Stimulated activated CD8-positive, alpha-beta memory T cell treated with anti-CD3 and anti-CD28 coated beads, Interleukin-15, amount 100 ng/mL, for 24 hours (primary cell): Measurements from ENCODE around the gene AP2A2.

Experiments
- DNase-seq: peaks from one replicate; pipeline ENCODE4 v3.0.0-alpha.2; 2020; ENCODE audit warnings: low read depth

Gene AP2A2

DNA sequence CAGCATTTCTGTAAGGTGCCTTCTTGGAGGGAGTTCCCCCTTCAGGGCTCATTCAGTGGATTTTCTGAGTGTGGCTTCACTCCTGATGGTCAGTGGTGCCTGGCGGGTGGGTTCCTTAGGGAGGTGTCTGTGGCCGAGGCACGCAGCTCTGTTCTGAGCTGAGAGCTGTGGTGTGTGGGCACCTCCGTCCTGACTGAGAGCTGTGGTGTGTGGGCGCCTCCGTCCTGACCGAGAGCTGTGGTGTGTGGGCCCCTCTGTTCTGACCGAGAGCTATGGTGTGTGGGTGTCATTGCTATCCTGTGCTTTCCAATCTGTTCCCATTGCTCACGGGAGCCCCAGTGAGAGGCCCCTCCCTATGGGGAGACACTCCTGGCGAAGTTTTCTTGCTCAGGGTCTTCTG, 71.0 kb downstream of the AP2A2 start:
- DNase-seq, result no peak

DNA sequence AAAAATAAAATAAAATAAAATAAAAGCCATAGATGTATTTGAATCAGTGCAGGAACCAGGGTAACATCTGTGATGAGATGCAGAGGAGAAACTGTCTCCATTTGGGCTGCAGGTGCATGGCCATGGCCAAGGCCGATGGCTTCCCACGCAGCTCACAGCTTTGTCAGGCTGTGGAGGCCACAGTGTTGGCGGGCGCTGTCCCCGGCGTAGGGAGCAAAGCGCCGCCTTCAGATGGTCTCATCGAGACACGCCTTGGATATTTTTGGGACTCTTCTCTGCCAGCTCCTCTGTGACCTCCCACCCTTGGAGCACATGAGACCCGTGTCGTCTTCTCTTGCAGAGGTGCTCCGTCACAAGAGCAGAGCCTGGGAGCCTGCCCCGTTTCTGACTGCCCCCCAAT, 72.2 kb downstream of the AP2A2 start:
- no peak for DNase-seq

DNA sequence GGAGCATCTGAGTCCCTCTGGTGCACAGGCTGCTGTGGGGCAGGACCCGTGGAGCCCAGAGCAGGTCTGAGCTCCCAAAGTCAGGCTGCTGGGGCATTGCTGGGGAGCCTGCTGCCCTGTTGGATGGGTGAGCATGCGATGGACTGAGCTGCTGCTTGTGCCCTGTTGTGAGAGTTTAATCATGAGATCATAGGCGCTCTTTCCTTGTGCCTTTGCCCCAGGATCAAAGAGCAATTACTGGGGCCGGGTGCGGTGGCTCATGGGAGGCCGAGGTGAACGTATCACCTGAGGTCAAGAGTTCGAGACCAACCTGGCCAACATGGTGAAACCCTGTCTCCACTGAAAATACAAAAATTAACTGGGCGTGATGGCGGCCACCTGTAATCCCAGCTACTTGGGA, 73.3 kb downstream of the AP2A2 start:
- DNase-seq, result no peak

DNA sequence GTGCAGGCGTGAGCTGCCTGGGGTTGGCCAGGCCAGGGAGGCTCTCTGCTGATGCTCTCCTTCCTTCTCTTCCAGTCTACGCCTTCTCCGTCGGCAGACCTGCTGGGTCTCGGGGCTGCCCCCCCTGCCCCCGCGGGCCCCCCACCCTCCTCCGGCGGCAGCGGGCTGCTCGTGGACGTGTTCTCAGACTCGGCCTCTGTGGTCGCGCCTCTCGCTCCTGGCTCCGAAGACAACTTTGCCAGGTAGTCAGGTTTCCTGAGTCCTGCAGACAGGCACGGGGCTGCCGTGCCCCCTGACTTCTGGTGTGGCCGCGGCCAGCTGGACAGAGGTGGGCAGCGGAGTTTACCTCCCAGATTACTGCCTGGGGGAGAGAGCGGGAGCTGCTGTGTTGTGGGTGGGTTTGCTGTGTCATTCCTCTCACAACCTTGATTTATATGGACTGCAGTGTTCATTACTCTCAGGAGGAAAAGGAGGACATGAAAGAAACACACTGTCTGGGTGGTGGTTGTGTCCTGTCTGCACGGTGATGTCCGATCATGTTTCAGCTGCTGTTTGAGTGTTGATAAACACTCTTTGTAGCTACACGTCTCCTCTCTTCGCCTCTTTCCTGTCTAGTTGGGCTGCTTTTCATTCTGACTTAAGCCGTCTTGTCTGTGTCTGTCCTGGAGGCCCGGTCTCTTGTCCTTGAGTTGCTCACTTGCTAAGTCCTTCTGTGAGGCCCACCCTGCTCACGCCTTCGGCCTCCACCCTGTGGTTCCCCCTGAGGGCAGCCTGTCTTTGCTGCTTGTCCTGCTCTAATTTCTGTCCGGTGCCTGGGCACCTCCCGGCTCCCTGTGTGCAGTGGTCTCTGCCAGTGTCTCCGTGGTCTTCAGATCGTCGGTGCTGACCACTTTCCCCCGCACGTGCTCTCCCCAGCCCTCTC, 74.9 kb downstream of the AP2A2 start:
- DNase-seq, result no peak

DNA sequence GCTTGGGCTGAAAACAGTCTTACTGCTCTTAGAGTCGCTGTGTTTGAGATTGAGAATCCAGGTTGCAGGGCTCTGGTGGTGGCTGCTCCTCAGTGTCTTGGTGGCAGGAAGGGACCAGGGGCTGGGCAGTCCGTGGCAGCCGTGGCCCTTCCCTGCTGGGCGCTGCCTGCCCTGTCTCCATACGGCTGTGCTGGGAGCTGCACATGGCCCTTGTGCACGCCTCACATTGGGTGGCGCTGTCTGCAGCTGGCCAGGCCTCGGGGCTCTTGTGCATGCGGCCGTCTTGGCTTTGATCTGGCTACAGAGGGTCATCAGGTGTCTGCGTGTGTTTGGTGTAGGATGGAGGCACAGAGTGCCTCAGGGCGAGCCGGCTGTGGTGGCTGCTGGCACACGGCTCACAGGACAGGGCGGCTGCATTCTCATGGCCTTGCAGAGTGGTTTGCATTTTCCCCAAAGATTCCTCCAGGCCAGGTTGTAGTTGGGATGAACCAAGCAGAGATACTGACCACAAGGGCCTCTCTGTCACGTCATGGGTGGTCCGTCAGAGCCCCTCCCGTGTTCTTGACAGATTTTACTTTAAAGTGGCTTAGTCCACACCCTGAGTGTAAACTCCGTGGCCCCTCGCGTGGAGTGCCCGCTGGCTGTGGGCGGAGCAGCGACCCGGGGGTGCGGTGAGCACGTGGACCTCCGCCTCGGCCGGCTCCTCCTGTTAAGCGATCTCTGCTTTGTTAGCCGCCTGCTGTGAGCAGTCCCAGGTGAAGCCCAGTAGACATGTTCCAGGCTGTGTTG, 76.1 kb downstream of the AP2A2 start:
- no peak for DNase-seq

DNA sequence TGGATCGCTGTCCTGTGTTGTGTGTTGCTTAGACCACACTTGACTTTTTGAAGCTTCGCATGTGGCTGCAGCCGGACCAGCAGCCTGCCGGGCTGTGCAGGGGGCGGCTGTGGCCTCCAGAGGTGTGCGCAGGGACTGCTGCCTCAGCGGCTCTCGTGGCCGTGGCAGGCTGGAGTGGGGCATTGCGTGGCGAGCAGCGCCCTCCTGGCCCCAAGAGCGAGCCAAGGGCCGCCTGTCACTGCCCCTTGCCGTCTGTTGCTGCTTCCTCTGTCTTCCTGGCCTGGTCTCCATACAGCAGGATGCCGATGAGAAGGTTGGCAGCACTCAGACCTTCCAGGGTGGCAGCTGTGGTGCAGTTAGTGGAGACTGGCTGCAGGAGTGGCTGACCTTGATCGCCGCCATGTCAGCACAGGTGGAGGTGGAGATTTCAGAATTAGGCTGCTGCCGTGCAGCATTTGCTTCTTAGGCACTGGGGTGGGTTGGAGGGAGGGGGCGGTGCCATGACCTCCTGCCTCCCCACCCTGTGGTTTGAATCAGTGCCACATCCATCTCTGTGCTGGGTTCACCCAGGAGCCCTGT, 76.8 kb downstream of the AP2A2 start:
- DNase-seq, result no peak

DNA sequence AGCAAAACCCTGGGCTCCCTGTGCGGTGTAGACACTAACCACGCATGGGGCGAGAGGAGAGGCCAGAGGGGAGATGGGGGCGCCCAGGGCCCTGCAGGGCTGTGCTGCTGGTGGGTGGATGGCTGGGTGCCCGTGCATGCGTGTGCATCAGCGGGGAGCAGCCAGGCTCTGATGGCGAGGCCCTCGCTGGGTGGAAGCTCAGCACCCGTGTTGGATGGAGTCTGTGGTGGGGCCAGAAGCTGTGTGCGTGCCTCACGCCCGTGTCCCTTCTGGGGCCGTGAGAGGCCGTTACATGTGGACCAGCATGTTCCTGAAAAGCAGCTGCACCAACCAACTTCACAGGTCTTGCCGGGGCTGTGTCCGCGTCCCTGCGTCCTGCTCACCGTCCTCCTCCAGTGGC, 77.5 kb downstream of the AP2A2 start:
- DNase-seq, result no peak

DNA sequence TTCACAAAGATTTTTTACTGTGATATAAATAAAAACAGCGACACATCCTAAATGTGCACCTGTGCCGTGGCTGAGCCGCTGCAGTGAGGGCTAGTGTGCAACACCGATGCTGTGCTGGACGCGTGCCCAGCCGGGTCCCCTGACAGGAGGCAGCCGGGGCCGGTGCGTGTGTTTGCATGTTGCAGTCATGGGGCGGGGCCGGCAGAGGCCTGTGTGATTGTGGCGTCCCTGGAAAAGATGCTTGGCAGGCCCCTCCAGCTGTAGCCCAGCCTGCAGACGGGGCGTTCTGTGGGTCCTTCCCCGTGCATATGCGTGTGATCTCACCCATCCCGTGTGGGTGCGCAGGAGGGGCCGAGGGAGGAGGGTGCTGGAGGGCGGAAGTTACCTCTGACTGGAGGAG, 80.3 kb downstream of the AP2A2 start:
- DNase-seq, result no peak

DNA sequence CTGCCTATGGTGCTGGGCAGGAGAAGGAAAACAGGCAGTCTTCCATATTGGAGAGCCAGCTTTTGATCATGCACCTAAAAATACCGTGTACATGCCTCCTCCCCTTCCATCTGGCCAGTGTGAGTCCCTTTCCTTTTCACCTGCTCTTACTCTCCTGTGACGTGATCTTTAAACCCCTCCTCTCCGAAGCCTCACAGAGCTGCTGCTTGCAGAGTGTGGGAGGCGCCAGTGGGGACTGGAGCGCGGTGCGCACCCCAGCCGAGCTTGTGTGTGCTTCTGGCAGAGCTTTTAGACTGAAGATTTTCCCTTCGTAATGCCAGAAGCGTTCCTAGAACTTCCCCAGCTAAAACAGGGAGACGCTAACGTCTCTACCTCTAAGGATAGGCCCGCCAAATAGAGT, 81.1 kb downstream of the AP2A2 start:
- no peak for DNase-seq

DNA sequence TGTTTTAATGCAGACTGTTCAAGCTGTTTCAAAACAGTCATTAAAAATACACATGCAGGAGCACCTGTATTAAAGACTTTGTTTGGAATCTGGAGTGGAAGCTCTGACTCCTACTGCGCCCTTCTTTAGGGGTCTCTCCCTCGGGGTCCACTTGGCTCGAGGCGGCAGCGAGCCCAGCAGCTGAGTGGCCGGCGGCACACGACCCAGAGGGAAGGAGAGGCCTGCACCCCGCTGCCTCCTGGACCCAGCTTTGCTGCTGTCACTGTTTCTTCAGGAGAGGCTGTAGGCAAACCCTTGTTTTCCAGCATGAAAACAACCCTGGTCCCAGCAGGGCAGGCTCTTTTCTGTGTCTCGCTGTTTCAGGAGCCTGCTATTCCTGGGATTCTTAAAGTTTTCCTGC, 81.6 kb downstream of the AP2A2 start:
- no peak for DNase-seq

DNA sequence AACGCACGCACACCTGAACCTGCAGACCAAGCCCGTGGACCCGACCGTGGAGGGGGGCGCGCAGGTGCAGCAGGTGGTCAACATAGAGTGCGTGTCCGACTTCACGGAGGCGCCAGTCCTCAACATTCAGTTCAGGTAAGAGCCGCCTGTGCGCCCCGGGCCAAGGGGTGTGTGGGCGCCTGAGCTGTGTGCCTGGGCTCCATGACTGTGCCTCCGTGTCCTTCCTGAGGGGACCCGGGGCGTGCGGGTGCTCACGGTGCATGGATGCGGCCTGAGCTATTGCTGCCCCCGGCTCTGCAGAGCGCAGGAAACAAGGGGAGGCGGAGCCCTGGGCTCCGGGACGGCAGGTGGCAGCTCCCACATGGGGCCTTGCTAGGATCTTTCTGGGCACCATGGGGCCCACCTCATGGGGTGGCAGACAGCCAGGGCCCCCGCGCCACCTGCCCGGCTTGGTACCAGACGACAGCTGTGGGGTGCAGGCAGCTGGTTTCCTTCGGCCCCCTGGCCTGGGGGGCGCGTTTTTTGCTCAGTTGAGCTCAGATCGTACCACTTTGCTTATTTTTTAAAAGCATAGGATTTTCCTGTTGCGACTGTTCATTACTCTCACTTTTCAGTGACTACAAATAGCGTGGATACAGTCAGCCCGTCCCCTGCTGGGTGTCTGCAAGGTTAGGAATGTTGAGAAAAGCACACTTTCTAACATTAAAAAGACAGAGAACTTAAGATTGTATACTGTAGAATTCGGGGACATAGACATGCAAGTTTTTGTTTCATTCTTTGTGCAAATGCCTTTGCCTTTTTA, 82.5 kb downstream of the AP2A2 start:
- no peak for DNase-seq

DNA sequence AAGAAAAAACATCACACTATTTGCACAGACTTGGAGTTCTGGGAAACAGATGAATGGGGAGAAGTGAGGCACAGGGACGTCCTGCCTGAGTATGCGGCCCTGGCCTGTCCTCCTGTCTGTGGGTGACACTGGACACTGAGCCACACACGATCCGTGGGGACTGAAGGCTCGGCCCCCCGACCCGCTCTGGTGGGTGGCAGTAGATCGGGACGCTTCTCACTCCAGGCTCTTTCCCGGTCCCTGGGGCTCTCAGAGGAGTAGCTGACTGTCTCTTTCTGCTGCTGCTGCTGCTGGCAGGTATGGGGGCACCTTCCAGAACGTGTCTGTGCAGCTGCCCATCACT, 83.1 kb downstream of the AP2A2 start:
- no peak for DNase-seq

DNA sequence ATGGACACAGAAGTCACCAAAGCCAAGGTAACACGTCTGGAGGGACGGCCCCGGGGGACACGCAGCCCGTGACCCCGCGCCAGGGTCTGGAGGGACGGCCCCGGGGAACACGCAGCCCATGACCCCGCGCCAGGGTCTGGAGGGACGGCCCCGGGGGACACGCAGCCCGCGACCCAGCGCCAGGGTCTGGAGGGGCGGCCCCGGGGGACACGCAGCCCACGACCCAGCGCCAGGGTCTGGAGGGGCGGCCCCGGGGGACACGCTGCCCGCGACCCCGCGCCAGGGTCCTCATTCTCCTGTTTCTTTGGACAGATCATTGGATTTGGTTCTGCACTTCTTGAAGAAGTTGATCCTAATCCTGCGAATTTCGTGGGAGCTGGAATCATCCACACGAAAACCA, 83.7 kb downstream of the AP2A2 start:
- DNase-seq, result no peak

DNA sequence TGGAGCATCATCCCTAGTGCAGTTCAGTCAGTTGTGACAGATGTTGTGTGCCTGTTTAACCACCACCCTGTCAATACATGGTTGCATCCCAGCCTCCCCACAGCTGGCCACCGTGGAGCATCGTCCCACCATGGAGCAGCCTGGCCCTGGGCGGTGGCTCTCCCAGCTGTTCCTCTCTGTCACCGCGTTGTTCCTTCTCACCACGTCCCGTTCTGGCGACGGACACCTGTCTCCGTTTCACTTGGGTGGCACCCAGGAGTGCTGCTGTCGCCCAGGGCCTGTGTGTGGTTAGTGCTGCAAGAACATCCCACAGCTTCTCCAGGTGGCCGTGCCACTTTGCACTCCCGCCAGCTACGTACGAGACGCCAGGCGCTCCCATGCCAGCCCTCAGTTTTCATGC, 84.3 kb downstream of the AP2A2 start:
- DNase-seq, result no peak

DNA sequence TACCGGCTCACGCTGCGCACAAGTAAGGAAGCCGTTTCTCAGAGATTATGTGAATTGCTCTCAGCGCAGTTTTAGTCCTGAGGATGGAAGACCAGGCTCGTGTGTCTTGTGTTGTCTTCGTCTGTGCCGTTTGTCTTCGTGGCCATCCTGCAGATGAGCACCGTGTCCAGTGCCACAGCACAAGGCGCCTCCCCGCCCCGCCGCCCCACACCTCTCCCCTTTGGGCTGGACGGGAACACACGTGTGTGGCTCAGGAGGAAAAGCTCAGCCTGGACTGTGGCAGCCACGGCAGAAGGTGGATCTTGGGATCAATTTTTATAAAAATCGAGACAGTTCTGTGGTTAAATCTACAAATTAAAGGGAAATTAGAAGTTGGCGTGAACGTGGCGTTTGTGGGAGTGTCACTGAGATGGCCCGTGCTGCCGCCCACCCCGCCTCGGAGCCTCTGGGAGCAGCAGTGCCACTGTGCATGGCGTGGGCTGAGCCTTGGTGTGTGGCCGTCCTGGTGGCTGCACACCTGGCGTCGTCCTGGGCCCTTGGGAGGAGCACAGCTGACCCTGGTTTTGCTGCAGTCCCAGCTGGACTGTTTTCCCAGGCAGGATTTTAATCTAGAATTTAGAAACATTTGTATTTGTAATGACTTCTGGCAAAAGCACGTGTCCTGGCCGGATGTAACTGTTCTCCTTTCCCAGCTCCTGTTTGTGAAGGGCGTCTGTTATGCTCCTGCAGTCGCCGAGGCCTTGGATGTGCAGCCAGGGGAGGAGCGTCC, 85.1 kb downstream of the AP2A2 start:
- no peak for DNase-seq

DNA sequence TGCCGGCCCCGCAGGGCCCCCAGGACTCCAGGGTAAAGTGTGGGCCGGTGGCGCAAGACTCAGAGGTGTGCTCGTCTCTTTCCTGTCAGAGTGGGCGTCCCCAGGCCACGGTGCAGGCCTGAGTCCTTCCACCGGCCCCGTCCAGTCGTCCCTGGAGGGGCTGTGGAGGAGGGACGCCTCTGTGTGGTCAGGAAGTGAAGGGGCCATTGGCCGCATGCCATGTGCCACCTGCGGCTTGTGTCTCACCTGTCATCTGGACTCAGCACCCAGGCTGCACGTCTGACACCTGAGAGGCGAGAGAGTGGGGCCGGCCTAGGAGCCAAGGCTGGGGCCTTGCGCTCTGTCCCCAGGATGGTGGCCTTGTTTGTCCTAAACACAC, 85.6 kb downstream of the AP2A2 start:
- DNase-seq, result no peak

DNA sequence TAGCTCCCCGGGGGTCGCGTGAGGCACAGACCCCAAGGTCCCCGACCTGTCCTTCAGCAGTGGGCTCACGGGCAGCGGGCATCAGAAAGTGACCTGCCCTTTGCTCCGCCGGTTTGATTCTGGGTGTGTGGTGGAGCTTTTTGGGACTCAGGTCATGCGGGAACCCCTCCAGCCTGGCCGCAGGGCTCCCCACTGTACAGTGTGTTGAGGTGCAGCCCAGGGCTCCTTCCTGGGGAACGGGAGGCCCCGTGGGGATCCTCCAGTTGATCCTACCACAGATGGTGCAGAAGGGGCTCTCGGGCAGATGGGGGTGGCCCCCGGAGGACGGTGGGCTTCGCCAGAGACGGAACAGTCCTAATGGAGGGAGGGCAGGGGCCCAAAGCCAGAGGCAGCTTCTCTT, 86.6 kb downstream of the AP2A2 start:
- no peak for DNase-seq

DNA sequence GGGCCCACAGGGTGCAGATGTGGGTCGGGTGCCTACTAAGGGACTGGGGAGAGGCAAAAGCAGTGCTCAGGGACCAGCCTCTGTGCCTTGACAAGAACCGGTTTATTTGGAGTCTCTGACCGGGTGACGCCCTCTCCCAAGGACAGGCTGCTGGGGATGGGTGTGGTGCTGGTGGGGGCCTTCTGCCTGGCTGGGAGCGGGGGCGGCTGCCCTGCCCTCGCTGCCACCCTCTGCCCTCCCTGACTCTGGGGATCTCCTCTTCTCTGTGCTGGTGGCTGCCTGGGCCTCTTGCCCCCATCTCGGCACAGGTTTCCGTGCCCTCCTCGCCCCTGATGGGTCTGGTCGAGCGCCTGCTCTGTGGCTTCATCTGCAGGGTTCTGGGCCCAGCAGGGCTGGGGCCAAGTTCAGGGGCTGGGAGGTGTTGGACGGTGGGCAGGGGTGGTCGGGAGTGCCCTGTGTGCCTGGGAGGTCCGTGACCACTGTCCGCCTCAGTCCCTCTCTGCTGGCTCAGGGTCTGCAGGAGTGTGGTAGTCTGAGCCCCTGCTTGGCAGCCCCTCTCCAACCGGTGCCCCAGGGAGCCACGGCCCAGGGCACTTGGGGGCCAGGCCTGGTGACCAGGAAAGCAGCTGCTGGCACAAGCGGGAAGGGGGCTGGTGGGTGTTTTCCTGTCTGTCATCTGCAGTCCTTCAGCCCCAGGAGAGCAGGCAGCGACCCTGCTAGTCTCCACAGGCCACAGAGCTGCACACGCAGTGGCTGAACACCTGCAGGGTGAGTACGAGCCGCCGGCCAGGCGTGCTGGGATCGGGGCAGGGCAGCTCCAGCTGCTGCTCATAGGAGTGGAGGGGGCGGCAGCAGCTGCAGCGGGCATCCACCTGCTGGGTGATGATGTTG, 87.3 kb downstream of the AP2A2 start:
- no peak for DNase-seq

DNA sequence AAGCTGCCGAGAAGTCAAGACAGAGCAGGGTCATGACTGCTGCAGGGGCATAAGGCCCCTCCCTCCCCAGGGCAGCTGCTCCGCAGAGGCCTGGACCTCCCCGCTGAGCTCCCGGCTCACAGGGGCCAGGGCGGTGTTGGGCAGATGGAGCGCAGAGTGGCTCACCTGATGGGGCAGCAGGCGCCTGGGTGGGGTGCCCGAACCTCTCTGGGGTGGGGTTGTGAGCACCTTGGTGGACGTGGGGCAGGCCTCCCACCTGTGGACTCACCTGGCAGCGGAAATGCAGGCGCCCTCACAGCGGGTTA, 87.9 kb downstream of the AP2A2 start:
- DNase-seq, result no peak

DNA sequence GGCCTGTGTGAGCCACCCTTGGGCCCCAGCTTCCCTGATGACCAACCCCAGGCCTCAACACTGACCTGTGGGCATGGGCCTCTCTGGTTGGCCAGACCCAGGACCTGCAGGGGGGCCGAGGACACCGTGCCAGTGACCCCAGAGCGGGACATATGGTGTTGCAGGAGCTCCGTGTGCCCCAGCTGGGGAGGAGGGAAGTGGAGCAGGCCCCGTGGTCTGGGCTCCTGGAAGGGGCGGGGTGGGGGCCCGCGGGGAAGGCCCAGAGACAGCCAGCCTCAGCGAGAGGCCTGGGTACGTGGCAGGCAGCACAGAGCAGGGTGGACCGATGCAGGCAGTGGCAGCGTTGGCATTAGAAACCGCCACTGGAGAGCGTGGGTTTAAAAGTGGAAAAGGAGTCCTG, 88.6 kb downstream of the AP2A2 start:
- DNase-seq, result no peak

DNA sequence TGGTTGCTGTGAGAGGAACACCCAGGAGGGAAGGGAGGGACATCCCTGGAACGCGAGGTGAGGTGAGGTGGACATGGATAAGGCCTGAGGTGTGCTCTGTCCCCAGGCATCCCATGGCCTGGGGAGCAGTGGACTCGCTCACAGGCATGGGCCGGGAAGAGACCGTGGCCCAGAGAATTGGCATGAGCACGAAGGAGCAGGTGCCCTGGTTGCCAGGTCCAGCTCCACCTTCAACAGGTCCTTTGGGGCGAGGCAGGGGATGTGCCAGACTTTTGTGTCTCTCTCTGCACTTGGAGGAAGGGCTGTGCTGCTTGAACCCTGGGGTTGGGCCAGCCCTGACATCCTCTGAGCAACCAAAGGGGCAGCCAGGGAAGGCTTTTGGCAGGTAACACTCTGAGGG, 89.4 kb downstream of the AP2A2 start:
- no peak for DNase-seq
